SK-N-SH treated with all-trans-retinoic acid at 6 μM for 48 hours (cell line): ENCODE data around the gene CACNA2D3.

ENCODE experiments used
- ARNTL ChIP-seq: fragments of 450-650 bp; formaldehyde crosslinking; IDR thresholded peaks from 2 replicates; pipeline ENCODE4 v1.5.0; 2020; ENCODE audit warnings: low read depth, mild to moderate bottlenecking, moderate library complexity, borderline replicate concordance
- ZFP30 ChIP-seq: fragments of 450-650 bp; formaldehyde crosslinking; IDR thresholded peaks from 2 replicates; pipeline ENCODE4 v1.5.0; 2022; ENCODE audit warnings: mild to moderate bottlenecking, moderate library complexity
- TF ChIP-seq, protein P1 (sequence below): fragments of 250-450 bp; sonication (Bioruptor Pico); IDR thresholded peaks from 2 replicates; pipeline ENCODE4 v1.8.0; 2020; ENCODE audit warnings: mild to moderate bottlenecking, moderate library complexity, borderline replicate concordance
- TF ChIP-seq, protein P2 (sequence below): fragments of 250-450 bp; sonication (Bioruptor Pico); IDR thresholded peaks from 2 replicates; pipeline ENCODE4 v1.5.1; 2020; ENCODE audit warnings: low read depth, mild to moderate bottlenecking, moderate library complexity
- TF ChIP-seq, protein P3 (sequence below): fragments of 250-450 bp; sonication (Bioruptor Pico); IDR thresholded peaks from 2 replicates; pipeline ENCODE4 v1.5.0; 2020; ENCODE audit warnings: mild to moderate bottlenecking, moderate library complexity

DNA sequence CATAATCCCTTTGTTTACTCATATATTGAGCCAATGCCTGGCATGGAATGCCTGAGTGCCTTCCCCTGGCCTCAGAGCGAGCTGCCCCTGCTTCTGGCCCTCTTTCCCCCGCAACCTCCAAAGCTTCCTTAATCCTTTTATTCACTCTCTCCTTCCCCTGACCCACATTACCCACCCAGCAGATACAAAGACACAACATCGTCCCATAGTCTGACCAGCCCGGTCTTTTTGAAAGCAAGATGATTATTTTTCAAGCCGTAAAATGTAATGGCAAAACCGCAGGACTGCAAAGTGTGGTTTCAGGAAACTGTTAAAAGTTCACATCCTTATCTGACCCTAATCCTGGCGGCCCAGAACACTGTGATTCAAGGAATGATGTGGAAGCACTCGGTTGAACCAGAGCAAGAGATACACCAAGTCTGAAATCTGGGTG lies 883.9 kb downstream of the CACNA2D3 start:
- TF ChIP-seq, protein P1, sequence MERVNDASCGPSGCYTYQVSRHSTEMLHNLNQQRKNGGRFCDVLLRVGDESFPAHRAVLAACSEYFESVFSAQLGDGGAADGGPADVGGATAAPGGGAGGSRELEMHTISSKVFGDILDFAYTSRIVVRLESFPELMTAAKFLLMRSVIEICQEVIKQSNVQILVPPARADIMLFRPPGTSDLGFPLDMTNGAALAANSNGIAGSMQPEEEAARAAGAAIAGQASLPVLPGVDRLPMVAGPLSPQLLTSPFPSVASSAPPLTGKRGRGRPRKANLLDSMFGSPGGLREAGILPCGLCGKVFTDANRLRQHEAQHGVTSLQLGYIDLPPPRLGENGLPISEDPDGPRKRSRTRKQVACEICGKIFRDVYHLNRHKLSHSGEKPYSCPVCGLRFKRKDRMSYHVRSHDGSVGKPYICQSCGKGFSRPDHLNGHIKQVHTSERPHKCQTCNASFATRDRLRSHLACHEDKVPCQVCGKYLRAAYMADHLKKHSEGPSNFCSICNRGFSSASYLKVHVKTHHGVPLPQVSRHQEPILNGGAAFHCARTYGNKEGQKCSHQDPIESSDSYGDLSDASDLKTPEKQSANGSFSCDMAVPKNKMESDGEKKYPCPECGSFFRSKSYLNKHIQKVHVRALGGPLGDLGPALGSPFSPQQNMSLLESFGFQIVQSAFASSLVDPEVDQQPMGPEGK (CRISPR knock-in tag) = no peak
- TF ChIP-seq, protein P2, sequence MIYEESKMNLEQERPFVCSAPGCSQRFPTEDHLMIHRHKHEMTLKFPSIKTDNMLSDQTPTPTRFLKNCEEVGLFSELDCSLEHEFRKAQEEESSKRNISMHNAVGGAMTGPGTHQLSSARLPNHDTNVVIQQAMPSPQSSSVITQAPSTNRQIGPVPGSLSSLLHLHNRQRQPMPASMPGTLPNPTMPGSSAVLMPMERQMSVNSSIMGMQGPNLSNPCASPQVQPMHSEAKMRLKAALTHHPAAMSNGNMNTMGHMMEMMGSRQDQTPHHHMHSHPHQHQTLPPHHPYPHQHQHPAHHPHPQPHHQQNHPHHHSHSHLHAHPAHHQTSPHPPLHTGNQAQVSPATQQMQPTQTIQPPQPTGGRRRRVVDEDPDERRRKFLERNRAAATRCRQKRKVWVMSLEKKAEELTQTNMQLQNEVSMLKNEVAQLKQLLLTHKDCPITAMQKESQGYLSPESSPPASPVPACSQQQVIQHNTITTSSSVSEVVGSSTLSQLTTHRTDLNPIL = no peak
- TF ChIP-seq ZFP30 (CRISPR knock-in tag) (no peak), ARNTL (CRISPR knock-in tag) (no peak)
- TF ChIP-seq, protein P3, sequence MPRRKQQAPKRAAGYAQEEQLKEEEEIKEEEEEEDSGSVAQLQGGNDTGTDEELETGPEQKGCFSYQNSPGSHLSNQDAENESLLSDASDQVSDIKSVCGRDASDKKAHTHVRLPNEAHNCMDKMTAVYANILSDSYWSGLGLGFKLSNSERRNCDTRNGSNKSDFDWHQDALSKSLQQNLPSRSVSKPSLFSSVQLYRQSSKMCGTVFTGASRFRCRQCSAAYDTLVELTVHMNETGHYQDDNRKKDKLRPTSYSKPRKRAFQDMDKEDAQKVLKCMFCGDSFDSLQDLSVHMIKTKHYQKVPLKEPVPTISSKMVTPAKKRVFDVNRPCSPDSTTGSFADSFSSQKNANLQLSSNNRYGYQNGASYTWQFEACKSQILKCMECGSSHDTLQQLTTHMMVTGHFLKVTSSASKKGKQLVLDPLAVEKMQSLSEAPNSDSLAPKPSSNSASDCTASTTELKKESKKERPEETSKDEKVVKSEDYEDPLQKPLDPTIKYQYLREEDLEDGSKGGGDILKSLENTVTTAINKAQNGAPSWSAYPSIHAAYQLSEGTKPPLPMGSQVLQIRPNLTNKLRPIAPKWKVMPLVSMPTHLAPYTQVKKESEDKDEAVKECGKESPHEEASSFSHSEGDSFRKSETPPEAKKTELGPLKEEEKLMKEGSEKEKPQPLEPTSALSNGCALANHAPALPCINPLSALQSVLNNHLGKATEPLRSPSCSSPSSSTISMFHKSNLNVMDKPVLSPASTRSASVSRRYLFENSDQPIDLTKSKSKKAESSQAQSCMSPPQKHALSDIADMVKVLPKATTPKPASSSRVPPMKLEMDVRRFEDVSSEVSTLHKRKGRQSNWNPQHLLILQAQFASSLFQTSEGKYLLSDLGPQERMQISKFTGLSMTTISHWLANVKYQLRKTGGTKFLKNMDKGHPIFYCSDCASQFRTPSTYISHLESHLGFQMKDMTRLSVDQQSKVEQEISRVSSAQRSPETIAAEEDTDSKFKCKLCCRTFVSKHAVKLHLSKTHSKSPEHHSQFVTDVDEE (CRISPR knock-in tag) = no peak
